Measurements from ENCODE around the gene SORBS1.

GRCh38 chr10:95464280-95464679 is 96.9 kb downstream of the SORBS1 start:
- TF ChIP-seq CTCF (IDR thresholded peaks at IDR 0.05) (no peak), EZH2 (IDR thresholded peaks at IDR 0.05; ENCODE audit: borderline replicate concordance, insufficient read depth, low read depth, low read length, poor library complexity, severe bottlenecking) (no peak)
